Neural cell (in vitro differentiated cells): ENCODE results near the gene FBXO47.

Experiments used
- EP300 ChIP-seq: fragments of 450-650 bp; conservative IDR thresholded peaks from 2 replicates; pipeline ENCODE4 v1.6.1; 2014; ENCODE audit warnings: antibody characterized with exemption, mild to moderate bottlenecking, moderate library complexity; ENCODE audit not compliant: poor library complexity, severe bottlenecking
- EZH2 ChIP-seq: fragments of 200-600, 300-800 bp; shearing (Covaris generic), sonication (generic); IDR thresholded peaks from 2 replicates; pipeline ENCODE4 v1.6.1; 2014; ENCODE audit warnings: antibody characterized with exemption, low read length, borderline replicate concordance, mild to moderate bottlenecking; ENCODE audit not compliant: insufficient read depth, poor library complexity, severe bottlenecking
- MXI1 ChIP-seq: fragments of 450-650 bp; conservative IDR thresholded peaks from 2 replicates; pipeline ENCODE4 v1.6.1; 2014; ENCODE audit warnings: antibody characterized with exemption, mild to moderate bottlenecking; ENCODE audit not compliant: poor library complexity, severe bottlenecking
- POLR2AphosphoS5 ChIP-seq: IDR thresholded peaks from 2 replicates; pipeline ENCODE4 v1.6.1; 2012
- RAD21 ChIP-seq: fragments of 450-650 bp; conservative IDR thresholded peaks from 2 replicates; pipeline ENCODE4 v1.6.1; 2014; ENCODE audit warnings: antibody characterized with exemption, mild to moderate bottlenecking, moderate library complexity
- SMC3 ChIP-seq: fragments of 450-650 bp; conservative IDR thresholded peaks from 2 replicates; pipeline ENCODE4 v1.6.1; 2014; ENCODE audit warnings: antibody characterized with exemption, mild to moderate bottlenecking, moderate library complexity; ENCODE audit not compliant: poor library complexity
- TAF1 ChIP-seq: IDR thresholded peaks from 2 replicates; pipeline ENCODE4 v1.6.1; 2012; ENCODE audit warnings: low read depth
- TF ChIP-seq, protein P1 (sequence below): IDR thresholded peaks from 2 replicates; pipeline ENCODE4 v1.6.1; 2012; ENCODE audit warnings: borderline replicate concordance
- TF ChIP-seq, protein P2 (sequence below): fragments of 450-650 bp; IDR thresholded peaks from 2 replicates; pipeline ENCODE4 v1.5.1; 2014; ENCODE audit warnings: antibody characterized with exemption, mild to moderate bottlenecking, moderate library complexity; ENCODE audit not compliant: poor library complexity, severe bottlenecking

DNA sequence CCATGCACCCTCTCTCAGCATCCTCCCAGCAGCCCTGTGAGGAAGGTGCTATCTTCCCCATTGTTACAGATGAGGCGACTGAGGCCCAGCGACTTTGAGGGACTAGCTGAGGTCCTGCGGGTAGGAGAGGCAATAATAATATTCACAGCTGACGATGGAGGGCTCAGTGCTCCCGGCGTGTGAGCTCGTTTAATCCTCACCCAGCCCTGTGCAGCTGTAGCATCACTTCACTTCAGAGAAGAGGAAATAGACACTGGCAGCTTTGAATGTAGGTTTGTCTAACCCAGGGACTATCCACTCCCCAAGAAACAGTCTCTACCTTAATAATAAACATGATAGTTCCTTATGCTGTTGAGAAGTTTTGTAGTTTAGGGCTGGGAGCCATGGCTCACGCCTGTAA lies 75.8 kb downstream of the FBXO47 start:
- TF ChIP-seq, protein P1, sequence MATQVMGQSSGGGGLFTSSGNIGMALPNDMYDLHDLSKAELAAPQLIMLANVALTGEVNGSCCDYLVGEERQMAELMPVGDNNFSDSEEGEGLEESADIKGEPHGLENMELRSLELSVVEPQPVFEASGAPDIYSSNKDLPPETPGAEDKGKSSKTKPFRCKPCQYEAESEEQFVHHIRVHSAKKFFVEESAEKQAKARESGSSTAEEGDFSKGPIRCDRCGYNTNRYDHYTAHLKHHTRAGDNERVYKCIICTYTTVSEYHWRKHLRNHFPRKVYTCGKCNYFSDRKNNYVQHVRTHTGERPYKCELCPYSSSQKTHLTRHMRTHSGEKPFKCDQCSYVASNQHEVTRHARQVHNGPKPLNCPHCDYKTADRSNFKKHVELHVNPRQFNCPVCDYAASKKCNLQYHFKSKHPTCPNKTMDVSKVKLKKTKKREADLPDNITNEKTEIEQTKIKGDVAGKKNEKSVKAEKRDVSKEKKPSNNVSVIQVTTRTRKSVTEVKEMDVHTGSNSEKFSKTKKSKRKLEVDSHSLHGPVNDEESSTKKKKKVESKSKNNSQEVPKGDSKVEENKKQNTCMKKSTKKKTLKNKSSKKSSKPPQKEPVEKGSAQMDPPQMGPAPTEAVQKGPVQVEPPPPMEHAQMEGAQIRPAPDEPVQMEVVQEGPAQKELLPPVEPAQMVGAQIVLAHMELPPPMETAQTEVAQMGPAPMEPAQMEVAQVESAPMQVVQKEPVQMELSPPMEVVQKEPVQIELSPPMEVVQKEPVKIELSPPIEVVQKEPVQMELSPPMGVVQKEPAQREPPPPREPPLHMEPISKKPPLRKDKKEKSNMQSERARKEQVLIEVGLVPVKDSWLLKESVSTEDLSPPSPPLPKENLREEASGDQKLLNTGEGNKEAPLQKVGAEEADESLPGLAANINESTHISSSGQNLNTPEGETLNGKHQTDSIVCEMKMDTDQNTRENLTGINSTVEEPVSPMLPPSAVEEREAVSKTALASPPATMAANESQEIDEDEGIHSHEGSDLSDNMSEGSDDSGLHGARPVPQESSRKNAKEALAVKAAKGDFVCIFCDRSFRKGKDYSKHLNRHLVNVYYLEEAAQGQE = no peak
- TF ChIP-seq EP300 = no peak
- TF ChIP-seq, protein P2, sequence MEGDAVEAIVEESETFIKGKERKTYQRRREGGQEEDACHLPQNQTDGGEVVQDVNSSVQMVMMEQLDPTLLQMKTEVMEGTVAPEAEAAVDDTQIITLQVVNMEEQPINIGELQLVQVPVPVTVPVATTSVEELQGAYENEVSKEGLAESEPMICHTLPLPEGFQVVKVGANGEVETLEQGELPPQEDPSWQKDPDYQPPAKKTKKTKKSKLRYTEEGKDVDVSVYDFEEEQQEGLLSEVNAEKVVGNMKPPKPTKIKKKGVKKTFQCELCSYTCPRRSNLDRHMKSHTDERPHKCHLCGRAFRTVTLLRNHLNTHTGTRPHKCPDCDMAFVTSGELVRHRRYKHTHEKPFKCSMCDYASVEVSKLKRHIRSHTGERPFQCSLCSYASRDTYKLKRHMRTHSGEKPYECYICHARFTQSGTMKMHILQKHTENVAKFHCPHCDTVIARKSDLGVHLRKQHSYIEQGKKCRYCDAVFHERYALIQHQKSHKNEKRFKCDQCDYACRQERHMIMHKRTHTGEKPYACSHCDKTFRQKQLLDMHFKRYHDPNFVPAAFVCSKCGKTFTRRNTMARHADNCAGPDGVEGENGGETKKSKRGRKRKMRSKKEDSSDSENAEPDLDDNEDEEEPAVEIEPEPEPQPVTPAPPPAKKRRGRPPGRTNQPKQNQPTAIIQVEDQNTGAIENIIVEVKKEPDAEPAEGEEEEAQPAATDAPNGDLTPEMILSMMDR = no peak
- no peak for TF ChIP-seq EZH2
- TF ChIP-seq RAD21 = no peak
- no peak for TF ChIP-seq TAF1
- TF ChIP-seq POLR2AphosphoS5 = no peak
- TF ChIP-seq SMC3 = no peak
- TF ChIP-seq MXI1 = no peak
